Glutamatergic neuron (in vitro differentiated cells): ENCODE results near the gene CAMKMT. TPM values are rescaled to one million over a fixed set of nuclear protein-coding genes. Genes with fewer than 3 reads are reported as not detected.
"Not testable (repeated sequence)": the region's sequence is repeated elsewhere in the genome, so short reads cannot be mapped to it uniquely, and the experiment has no call there.

Experiments
- DNase-seq: peaks from one replicate; pipeline ENCODE4 v3.0.0; 2022
- H3K27ac Mint-ChIP-seq: one replicate; pipeline ENCODE4 v1.8.0; 2020; ENCODE audit warnings: mild to moderate bottlenecking, mixed read lengths, inconsistent platforms; ENCODE audit not compliant: unreplicated experiment
- H3K27me3 Mint-ChIP-seq: one replicate; pipeline ENCODE4 v1.8.0; 2020; ENCODE audit warnings: mild to moderate bottlenecking, moderate library complexity, mixed read lengths, inconsistent platforms; ENCODE audit not compliant: unreplicated experiment
- H3K36me3 Mint-ChIP-seq: one replicate; pipeline ENCODE4 v1.8.0; 2020; ENCODE audit warnings: mild to moderate bottlenecking, mixed read lengths, inconsistent platforms; ENCODE audit not compliant: unreplicated experiment
- H3K4me1 Mint-ChIP-seq: one replicate; pipeline ENCODE4 v1.8.0; 2020; ENCODE audit warnings: mild to moderate bottlenecking, low read depth, mixed read lengths, inconsistent platforms; ENCODE audit not compliant: unreplicated experiment
- H3K4me3 Mint-ChIP-seq: one replicate; pipeline ENCODE4 v1.8.0; 2020; ENCODE audit warnings: mild to moderate bottlenecking, mixed read lengths, inconsistent platforms; ENCODE audit not compliant: unreplicated experiment
- H3K9me3 Mint-ChIP-seq: one replicate; pipeline ENCODE4 v1.8.0; 2020; ENCODE audit warnings: mild to moderate bottlenecking, moderate library complexity, mixed read lengths, inconsistent platforms; ENCODE audit not compliant: unreplicated experiment
- total RNA-seq: library from RNA; stranded (reverse); fragmentation: NEBNext Ultra II Directional; extraction: Animal tissue kit (Norgen Biotek cat#: 25700); gene quantifications from one replicate; pipeline ENCODE4 v1.2.1, GENCODE V29; 2021; ENCODE audit not compliant: unreplicated experiment
- TF ChIP-seq, protein P1 (sequence below): fragments of 200-600 bp; sonication (generic); IDR thresholded peaks from one replicate; pipeline ENCODE4 v1.5.0; 2021; ENCODE audit not compliant: partially characterized antibody, unreplicated experiment

Gene CAMKMT
- total RNA-seq, 1 donor from 2014 or later = 9.6 TPM

DNA sequence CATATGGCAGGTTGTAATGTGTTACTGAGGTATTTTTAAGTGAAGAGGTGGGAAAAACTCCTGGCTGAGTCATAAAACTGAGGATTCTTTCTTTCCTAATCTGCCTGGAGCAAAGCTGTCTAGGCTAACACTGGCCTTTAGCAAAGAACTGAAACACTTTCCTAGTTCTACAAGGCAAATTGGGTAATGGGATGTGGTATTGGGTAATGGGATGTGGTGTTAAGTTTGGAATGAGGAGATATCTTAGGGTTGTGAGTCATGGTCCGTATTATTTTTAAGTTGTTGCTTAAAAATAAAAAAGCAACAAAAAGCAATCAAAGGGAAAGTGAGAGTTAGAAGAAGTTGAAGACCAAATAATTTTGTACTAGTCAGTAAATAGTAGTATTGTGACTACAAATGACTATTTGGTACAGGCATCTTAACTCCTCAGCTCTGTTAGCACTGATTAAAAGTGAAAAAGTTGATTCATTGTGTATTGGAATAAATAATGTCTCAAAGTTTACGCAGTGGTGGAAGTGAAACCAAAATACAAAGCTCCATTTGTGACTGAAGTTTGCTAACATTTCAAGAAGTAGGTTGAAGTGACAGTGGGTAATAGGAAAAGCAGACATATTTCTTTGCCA lies 216.8 kb downstream of the CAMKMT start:
- Mint-ChIP-seq H3K4me3 (no peak overlapping the region), H3K27me3 (no peaks in the 10 kb centered on the region), H3K36me3 (no peaks in the 10 kb centered on the region), H3K9me3 (no peaks in the 10 kb centered on the region), H3K27ac (no peak overlapping the region), H3K4me1 (no peaks in the 10 kb centered on the region)
- TF ChIP-seq, protein P1, sequence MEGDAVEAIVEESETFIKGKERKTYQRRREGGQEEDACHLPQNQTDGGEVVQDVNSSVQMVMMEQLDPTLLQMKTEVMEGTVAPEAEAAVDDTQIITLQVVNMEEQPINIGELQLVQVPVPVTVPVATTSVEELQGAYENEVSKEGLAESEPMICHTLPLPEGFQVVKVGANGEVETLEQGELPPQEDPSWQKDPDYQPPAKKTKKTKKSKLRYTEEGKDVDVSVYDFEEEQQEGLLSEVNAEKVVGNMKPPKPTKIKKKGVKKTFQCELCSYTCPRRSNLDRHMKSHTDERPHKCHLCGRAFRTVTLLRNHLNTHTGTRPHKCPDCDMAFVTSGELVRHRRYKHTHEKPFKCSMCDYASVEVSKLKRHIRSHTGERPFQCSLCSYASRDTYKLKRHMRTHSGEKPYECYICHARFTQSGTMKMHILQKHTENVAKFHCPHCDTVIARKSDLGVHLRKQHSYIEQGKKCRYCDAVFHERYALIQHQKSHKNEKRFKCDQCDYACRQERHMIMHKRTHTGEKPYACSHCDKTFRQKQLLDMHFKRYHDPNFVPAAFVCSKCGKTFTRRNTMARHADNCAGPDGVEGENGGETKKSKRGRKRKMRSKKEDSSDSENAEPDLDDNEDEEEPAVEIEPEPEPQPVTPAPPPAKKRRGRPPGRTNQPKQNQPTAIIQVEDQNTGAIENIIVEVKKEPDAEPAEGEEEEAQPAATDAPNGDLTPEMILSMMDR = no peak
- DNase-seq = no peak

DNA sequence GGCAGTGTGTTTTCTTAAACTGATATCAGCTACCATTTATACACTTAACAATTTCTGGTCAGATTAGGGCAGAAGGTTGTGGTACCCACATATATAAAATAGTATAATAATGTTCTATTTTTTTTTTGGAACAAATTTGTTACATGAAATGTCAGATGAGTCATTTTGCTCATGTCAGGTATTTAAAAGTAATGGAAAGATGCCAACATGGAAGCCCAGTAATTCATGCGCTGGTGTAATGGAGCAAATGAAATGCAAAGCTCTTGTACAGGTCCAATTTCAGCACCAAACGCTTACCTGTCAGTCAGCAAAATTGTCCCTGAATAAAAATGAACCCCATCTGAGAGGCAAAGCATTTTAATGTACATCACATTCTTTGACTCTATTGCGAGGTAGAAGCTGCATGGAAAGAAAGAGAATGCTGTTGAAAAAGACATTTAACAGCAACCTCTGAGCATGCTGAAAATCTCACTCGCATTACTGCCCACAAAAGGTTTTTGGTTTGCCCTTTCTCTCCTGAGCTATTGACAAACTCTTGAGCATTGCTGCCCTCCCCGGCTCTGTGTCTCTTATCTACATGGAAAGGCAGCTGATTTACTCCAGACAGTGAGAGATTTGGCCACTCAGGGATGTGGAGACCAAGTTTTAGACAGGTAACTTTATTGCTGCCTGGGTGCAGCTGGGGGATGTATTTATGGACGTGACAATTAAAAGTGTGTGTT lies 217.5 kb downstream of the CAMKMT start:
- Mint-ChIP-seq H3K36me3 (no peaks in the 10 kb centered on the region), H3K4me1 (no peaks in the 10 kb centered on the region), H3K27me3 (no peaks in the 10 kb centered on the region), H3K9me3 (no peaks in the 10 kb centered on the region), H3K27ac (no peak overlapping the region), H3K4me3 (no peak overlapping the region)
- DNase-seq = no peak
- TF ChIP-seq, protein P1 = no peak

DNA sequence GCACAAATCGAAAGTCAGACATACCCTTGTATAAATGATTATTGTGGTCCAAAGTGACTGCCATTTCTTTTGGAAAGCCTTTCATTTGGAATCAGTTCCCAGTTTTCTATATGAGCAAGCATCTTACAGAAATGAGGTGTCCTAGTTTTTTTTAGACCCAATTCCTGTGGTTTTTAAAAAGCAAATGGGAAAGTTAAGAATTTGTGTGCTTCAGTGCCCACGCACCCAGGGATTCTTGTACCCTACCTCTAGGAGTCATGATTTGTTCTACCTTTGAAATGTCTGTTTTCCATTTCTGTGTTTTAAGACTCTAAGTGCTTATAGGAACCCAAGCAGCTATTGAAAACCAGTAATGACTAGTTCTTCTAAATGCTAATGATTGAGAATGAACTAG lies 218.1 kb downstream of the CAMKMT start:
- no peaks in the 10 kb centered on the region for H3K36me3 Mint-ChIP-seq
- H3K27ac Mint-ChIP-seq = no peak overlapping the region
- DNase-seq = no peak
- no peaks in the 10 kb centered on the region for H3K9me3 Mint-ChIP-seq
- TF ChIP-seq, protein P1 = no peak
- H3K27me3 Mint-ChIP-seq = no peaks in the 10 kb centered on the region
- no peak overlapping the region for H3K4me3 Mint-ChIP-seq
- no peaks in the 10 kb centered on the region for H3K4me1 Mint-ChIP-seq

DNA sequence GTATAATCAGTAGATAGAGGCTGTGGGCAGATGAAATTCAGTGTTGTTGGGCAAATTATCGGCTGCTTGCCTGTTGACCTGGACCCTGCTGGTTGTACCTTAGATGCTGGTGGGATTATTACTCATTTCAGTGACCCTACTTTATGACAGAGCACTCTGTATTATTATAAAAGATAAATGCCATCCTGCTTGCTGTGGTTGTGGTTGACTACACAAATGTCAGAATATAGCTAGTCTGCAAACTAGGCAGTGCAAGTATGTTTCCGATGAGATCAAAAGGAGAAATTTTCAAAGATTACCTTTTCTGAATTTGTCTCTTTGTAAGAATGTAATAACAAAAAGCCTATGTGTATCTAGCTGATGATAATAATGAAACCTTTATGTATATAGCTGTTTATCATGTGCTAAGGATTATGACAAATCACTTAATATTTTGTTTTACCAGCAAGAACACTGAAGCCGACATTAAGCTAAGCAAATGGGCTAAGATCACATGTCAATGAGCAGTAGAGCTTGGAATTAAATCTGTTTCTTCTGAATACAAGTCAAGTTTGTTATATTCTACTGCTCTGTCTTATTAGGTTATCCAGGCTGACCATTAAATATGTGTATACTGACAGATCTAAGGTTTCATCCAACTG lies 219.2 kb downstream of the CAMKMT start:
- TF ChIP-seq, protein P1 = no peak

DNA sequence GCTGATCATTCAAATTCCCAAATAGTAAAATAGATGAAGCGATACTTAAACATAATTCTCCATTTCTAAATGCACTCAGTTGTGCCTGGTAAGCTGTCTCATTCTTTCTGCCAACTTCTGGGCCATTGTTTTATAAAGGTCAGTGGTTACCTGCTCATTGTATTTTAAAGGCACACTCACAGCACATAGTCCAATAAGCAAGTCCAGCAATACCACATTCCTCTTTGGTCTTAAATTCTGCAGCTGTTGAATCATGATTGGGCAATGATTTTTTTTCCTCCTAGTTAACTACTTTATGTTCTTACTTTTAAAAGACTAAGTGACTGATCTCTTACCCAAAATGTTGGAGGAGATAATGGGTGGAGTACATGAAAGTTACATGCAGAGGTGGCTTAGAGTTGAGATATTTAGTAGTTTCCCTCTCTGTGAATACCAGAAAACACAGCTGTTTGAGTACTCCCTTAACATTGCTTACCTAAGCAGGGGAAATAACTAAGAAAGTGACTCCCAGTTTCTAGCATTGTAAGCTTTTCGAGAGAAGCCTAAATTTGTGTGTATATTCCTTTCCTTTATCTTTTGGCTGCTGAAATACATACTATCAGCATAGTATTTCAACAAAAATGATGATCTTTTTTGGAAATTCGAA lies 220.7 kb downstream of the CAMKMT start:
- TF ChIP-seq, protein P1 = no peak
- Mint-ChIP-seq H3K27me3 (no peaks in the 10 kb centered on the region), H3K27ac (no peak overlapping the region), H3K4me3 (no peak overlapping the region), H3K4me1 (no peaks in the 10 kb centered on the region), H3K9me3 (no peaks in the 10 kb centered on the region), H3K36me3 (peaks cover 5% of the 10 kb centered on the region)
- no peak for DNase-seq

More for the DNA sequence above, 219.2 kb downstream of the CAMKMT start:
- Mint-ChIP-seq H3K4me3 (no peak overlapping the region), H3K9me3 (no peaks in the 10 kb centered on the region), H3K36me3 (no peaks in the 10 kb centered on the region), H3K27me3 (no peaks in the 10 kb centered on the region), H3K27ac (no peak overlapping the region), H3K4me1 (no peaks in the 10 kb centered on the region)
- DNase-seq = no peak

DNA sequence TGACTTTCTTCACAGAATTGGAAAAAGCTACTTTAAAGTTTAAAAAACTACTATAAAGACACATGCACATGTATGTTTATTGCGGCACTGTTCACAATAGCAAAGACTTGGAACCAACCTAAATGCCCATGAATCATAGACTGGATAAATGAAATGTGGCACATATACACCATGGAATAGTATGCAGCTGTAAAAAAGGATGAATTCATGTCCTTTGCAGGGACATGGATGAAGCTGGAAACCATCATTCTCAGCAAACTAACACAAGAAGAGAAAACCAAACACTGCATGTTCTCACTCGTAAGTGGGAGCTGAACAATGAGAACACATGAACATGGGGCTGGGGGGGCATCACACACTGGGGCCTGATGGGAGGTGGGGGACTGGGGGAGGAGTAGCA lies 233.9 kb downstream of the CAMKMT start:
- H3K36me3 Mint-ChIP-seq, H3K27me3 Mint-ChIP-seq, DNase-seq, H3K4me3 Mint-ChIP-seq, H3K9me3 Mint-ChIP-seq, H3K27ac Mint-ChIP-seq, H3K4me1 Mint-ChIP-seq: not testable (repeated sequence)
